T-cell (primary cell): ENCODE data around the gene CNTNAP5. TPM values are rescaled to one million over a fixed set of nuclear protein-coding genes. Genes with fewer than 3 reads are reported as not detected.

Experiments used
- ATAC-seq, 4 experiments: fragments of 200-7000 bp in 3 of 4; fragments of 150-1000 bp in 1 of 4; cut with Tn5 transposase; replicated peaks in 1 of 4; 1 replicate in 3 of 4; 2 replicates in 1 of 4; pipeline ENCODE4 v1.10.0; 2021; ENCODE audit warnings: moderate library complexity in 3 of 4, mild to moderate bottlenecking in 2 of 4, moderate number of reproducible peaks in 1 of 4
- CTCF ChIA-PET, 2 donors: fragments of 300-600 bp; sonication (Branson Sonifier 250); formaldehyde crosslinking; loops; one replicate each; lab custom pipeline; 2022; ENCODE audit warnings: antibody characterized with exemption in 2 of 2; lab: Charles Lee
- POLR2A ChIA-PET, 2 donors: fragments of 300-600 bp; sonication (Branson Sonifier 250); formaldehyde crosslinking; loops; one replicate each; lab custom pipeline; 2022; ENCODE audit warnings: antibody characterized with exemption in 2 of 2; lab: Charles Lee
- DNase-seq, 35 experiments: peaks; one replicate each; pipeline versions ENCODE4 v3.0.0 to v3.0.0-alpha.2; 2013 to 2023
- H3K27ac ChIP-seq: one replicate; pipeline ENCODE4 v1.5.1; 2013; ENCODE audit warnings: low read length
- H3K27me3 ChIP-seq, 2 experiments: replicated peaks in 1 of 2; 1 replicate in 1 of 2; 2 replicates in 1 of 2; pipeline versions ENCODE4 v1.6.1 to v1.7.0; 2013; ENCODE audit warnings: low read length in 1 of 2, mixed read lengths in 1 of 2; ENCODE audit not compliant: control insufficient read depth in 2 of 2, insufficient read depth in 2 of 2; ENCODE audit errors: extremely low read depth in 1 of 2
- H3K36me3 ChIP-seq, 2 donors: 1 replicate in 1 of 2; 2 replicates in 1 of 2; pipeline versions ENCODE4 v1.6.1 to v1.7.0; 2013; ENCODE audit warnings: low read length in 1 of 2; ENCODE audit not compliant: control insufficient read depth in 2 of 2, insufficient read depth in 1 of 2; ENCODE audit errors: extremely low read depth in 1 of 2
- H3K4me1 ChIP-seq, 2 experiments: 1 replicate in 1 of 2; 2 replicates in 1 of 2; pipeline versions ENCODE4 v1.6.1 to v1.7.0; 2013; ENCODE audit warnings: low read length in 2 of 2, mixed read lengths in 1 of 2; ENCODE audit not compliant: insufficient read depth in 2 of 2, control insufficient read depth in 1 of 2; ENCODE audit errors: extremely low read depth in 1 of 2
- H3K4me3 ChIP-seq, 2 donors: 1 replicate in 1 of 2; 2 replicates in 1 of 2; pipeline versions ENCODE4 v1.5.1 to v1.7.0; 2013; ENCODE audit warnings: mild to moderate bottlenecking in 2 of 2, low read length in 1 of 2, moderate library complexity in 1 of 2; ENCODE audit not compliant: control insufficient read depth in 1 of 2; ENCODE audit errors: extremely low read depth in 1 of 2
- H3K9me3 ChIP-seq: 2 replicates; pipeline ENCODE4 v1.7.0; 2013
- H3K27ac Mint-ChIP-seq, 2 donors: one replicate each; pipeline ENCODE4 v1.8.0; 2020 to 2021; ENCODE audit warnings: mild to moderate bottlenecking in 2 of 2, mixed read lengths in 2 of 2
- H3K27me3 Mint-ChIP-seq, 2 donors: one replicate each; pipeline ENCODE4 v1.8.0; 2021 to 2022; ENCODE audit warnings: mixed read lengths in 2 of 2
- H3K36me3 Mint-ChIP-seq: one replicate; pipeline ENCODE4 v1.8.0; 2021; ENCODE audit warnings: mixed read lengths
- H3K4me1 Mint-ChIP-seq, 3 donors: one replicate each; pipeline ENCODE4 v1.8.0; 2020 to 2022; ENCODE audit warnings: mixed read lengths in 3 of 3, mild to moderate bottlenecking in 1 of 3
- H3K4me3 Mint-ChIP-seq, 3 donors: one replicate each; pipeline ENCODE4 v1.8.0; 2020 to 2022; ENCODE audit warnings: mild to moderate bottlenecking in 3 of 3, mixed read lengths in 3 of 3, moderate library complexity in 3 of 3
- H3K9me3 Mint-ChIP-seq, 3 donors: one replicate each; pipeline ENCODE4 v1.8.0; 2020 to 2022; ENCODE audit warnings: mixed read lengths in 3 of 3
- WGBS: methylation state at CpG from one replicate; pipeline ENCODE4 v1.1.5; 2013; ENCODE audit warnings: missing lambda C conversion rate; ENCODE audit not compliant: insufficient coverage; 5-methylcytosine and 5-hydroxymethylcytosine counted together
- total RNA-seq, 35 experiments: library from RNA in 6 of 35; stranded (reverse) in 6 of 35; fragments of 120-200 nt in 1 of 35; gene quantifications; one replicate each; pipeline versions ENCODE4 v1.2.1 to v1.2.4 and lab custom pipeline; 2013 to 2026

Gene CNTNAP5
- total RNA-seq, 5 donors from 2014 or later (not counting 1 experiment from before 2014, with no cell fraction given) = not detected

DNA sequence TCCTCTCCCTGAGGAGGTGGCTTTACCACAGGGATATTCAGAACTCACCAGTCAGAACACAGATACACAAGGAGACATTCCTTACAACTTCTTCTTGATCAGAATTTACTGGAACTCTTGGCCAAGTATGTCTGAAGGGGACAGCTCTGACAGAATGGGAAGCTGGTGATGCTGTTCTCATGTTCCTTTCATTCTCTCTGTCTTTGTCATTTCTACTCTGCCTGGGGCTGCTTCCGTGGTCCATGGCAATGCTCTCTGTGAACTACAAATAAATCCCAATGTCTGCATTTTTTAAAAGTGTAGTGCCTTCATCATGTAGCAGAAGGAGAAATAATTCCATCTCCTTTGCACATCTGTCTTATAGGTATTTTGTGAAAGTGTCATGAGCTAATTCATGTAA lies 730.3 kb downstream of the CNTNAP5 start:
- H3K36me3 Mint-ChIP-seq = no peaks in the 10 kb centered on the region
- no CpG with 5 or more reads among the region's 1 CpG for WGBS
- CTCF ChIA-PET = interaction anchor here in 1 of 2 donors (0.7 kb wide), 1 partner anchor 1662 kb away, joined by 3 read pairs; no protein-coding TSS in a partner anchor
- Histone ChIP-seq H3K4me3 (no peak overlapping the region), H3K4me1 (no peaks in the 10 kb centered on the region), H3K36me3 (no peaks in the 10 kb centered on the region), H3K27ac (no peak overlapping the region), H3K9me3 (no peaks in the 10 kb centered on the region), H3K27me3 (no peaks in the 10 kb centered on the region)
- DNase-seq = no peak
- H3K27ac Mint-ChIP-seq = no peak overlapping the region
- POLR2A ChIA-PET = no interaction called here
- no peak for ATAC-seq
- H3K4me1 Mint-ChIP-seq = no peaks in the 10 kb centered on the region
- H3K4me3 Mint-ChIP-seq = no peak overlapping the region
- H3K27me3 Mint-ChIP-seq = no peaks in the 10 kb centered on the region
- H3K9me3 Mint-ChIP-seq = peaks cover 4 to 15% (median 7%) of the 10 kb centered on the region in 3 donors

DNA sequence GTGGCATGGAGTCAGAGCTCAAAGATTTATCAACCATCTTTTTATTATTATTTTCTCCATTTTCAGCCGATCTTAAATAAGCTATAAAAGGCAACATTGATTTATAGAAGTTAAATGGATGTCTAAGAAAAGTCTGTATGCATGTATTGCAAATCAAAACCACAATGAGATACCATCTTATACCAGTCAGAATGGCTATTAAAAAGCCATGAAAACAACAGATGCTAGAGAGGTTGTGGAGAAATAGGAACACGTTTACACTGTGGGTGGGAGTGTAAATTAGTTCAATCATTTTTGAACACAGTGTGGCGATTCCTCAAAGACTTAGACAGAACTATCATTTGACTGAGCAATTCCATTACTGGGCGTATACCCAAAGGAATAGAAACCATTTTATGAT lies 731.0 kb downstream of the CNTNAP5 start:
- no peak overlapping the region for H3K4me3 ChIP-seq
- Mint-ChIP-seq H3K27me3 (no peaks in the 10 kb centered on the region), H3K36me3 (no peaks in the 10 kb centered on the region), H3K9me3 (peaks cover 1 to 12% (median 7%) of the 10 kb centered on the region in 3 donors), H3K4me1 (no peaks in the 10 kb centered on the region), H3K4me3 (no peak overlapping the region), H3K27ac (no peak overlapping the region)
- ATAC-seq (no peak), DNase-seq (no peak)
- H3K36me3 ChIP-seq = no peaks in the 10 kb centered on the region
- H3K4me1 ChIP-seq = no peaks in the 10 kb centered on the region
- no peaks in the 10 kb centered on the region for H3K27me3 ChIP-seq
- WGBS = no CpG with 5 or more reads among the region's 4 CpGs
- ChIA-PET CTCF (no interaction called here), POLR2A (no interaction called here)
- H3K27ac ChIP-seq = no peak overlapping the region
- no peaks in the 10 kb centered on the region for H3K9me3 ChIP-seq

DNA sequence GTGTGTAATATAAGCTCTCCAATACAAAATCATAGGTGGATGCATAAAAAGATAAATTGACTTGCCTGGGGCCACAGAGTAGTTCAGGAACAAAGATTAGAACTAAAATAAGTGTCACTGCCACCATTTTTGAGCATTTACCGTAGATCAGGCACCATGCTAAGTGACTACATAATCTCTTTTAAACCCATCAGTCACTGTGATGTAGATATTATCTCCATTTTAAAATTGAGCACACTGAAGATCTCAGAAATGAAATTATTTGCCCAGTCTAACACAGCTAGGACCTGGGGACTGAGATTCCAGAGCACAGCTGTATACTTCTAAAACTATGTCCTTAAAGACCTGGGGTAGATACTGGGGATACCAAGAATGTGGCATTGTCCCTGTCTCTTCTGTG lies 737.3 kb downstream of the CNTNAP5 start:
- Histone ChIP-seq H3K36me3 (no peaks in the 10 kb centered on the region), H3K27ac (no peak overlapping the region), H3K27me3 (no peaks in the 10 kb centered on the region), H3K9me3 (no peaks in the 10 kb centered on the region), H3K4me3 (no peak overlapping the region), H3K4me1 (no peaks in the 10 kb centered on the region)
- CTCF ChIA-PET = no interaction called here
- H3K36me3 Mint-ChIP-seq = no peaks in the 10 kb centered on the region
- H3K9me3 Mint-ChIP-seq = peaks cover 7 to 13% (median 10%) of the 10 kb centered on the region in 3 donors
- H3K4me1 Mint-ChIP-seq = no peaks in the 10 kb centered on the region
- H3K4me3 Mint-ChIP-seq = no peak overlapping the region
- no peak for DNase-seq
- POLR2A ChIA-PET = no interaction called here
- ATAC-seq = no peak
- no peak overlapping the region for H3K27ac Mint-ChIP-seq
- WGBS = no CpG with 5 or more reads among the region's 1 CpG
- no peaks in the 10 kb centered on the region for H3K27me3 Mint-ChIP-seq

DNA sequence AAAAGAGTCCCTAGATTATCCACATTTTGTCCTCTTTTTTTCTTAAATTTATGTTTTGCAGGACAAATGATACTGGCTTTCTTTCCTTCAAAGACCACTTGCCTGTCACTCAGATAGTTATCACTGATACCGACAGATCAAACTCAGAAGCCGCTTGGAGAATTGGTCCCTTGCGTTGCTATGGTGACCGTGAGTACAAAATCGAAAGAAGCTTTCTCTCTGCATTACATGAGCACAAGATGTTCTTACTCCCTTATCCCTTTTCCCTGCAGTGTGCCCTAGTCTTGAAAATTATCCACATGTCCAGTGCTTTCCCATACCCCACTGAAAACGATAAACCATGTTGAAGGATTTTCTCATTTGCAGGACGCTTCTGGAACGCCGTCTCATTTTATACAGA lies 738.5 kb downstream of the CNTNAP5 start:
- H3K9me3 Mint-ChIP-seq = peaks cover 3 to 13% (median 4%) of the 10 kb centered on the region in 3 donors
- H3K27ac Mint-ChIP-seq = no peak overlapping the region
- no peaks in the 10 kb centered on the region for H3K27me3 Mint-ChIP-seq
- no peaks in the 10 kb centered on the region for H3K4me1 ChIP-seq
- H3K36me3 Mint-ChIP-seq = no peaks in the 10 kb centered on the region
- no peaks in the 10 kb centered on the region for H3K27me3 ChIP-seq
- CTCF ChIA-PET = no interaction called here
- H3K9me3 ChIP-seq = no peaks in the 10 kb centered on the region
- POLR2A ChIA-PET = no interaction called here
- no peak overlapping the region for H3K4me3 ChIP-seq
- H3K27ac ChIP-seq = no peak overlapping the region
- H3K4me3 Mint-ChIP-seq = no peak overlapping the region
- no peaks in the 10 kb centered on the region for H3K36me3 ChIP-seq
- WGBS = 90% methylated on average over 9 of the region's 9 CpGs
- ATAC-seq (no peak), DNase-seq (no peak)
- no peaks in the 10 kb centered on the region for H3K4me1 Mint-ChIP-seq

- ChIA-PET POLR2A (no interaction called here), CTCF (no interaction called here)
- H3K27ac Mint-ChIP-seq = no peak overlapping the region
- no peak overlapping the region for H3K4me3 Mint-ChIP-seq
- WGBS = no CpG with 5 or more reads among the region's 5 CpGs
- no peaks in the 10 kb centered on the region for H3K27me3 Mint-ChIP-seq
- no peaks in the 10 kb centered on the region for H3K36me3 Mint-ChIP-seq
- H3K4me1 ChIP-seq = no peaks in the 10 kb centered on the region
- no peaks in the 10 kb centered on the region for H3K9me3 ChIP-seq
- DNase-seq (no peak), ATAC-seq (no peak)
- H3K9me3 Mint-ChIP-seq = peaks cover 9 to 14% (median 11%) of the 10 kb centered on the region in 3 donors
- no peak overlapping the region for H3K4me3 ChIP-seq
- no peaks in the 10 kb centered on the region for H3K36me3 ChIP-seq
- H3K27ac ChIP-seq = no peak overlapping the region
- no peaks in the 10 kb centered on the region for H3K4me1 Mint-ChIP-seq
- no peaks in the 10 kb centered on the region for H3K27me3 ChIP-seq
Observed at GRCh38 chr2:124774781-124775180, 749.7 kb downstream of the CNTNAP5 start.

DNA sequence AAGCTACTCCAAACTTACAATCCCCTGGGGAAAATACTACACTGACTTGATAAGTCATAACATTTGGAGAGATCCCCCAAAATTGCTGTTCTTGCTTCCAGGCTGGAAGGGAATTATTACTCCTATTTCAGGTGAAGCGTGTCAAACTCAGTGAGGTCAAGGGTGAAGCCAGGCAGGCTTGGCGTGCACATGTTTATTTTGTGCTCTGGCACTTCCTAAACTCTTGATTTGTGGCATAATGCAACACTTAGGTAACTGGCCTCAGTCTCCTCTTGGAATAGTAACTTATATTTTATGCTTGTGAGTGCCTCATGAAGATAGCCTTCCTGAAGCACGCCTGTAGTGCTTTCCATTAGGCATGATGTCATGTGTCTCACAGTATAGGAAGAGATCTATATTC lies 751.2 kb downstream of the CNTNAP5 start:
- ATAC-seq = no peak
- H3K4me3 Mint-ChIP-seq = no peak overlapping the region

GRCh38 chr2:124778076-124778475 lies 753.0 kb downstream of the CNTNAP5 start:
- H3K4me1 Mint-ChIP-seq = no peaks in the 10 kb centered on the region
- CTCF ChIA-PET = no interaction called here
- Histone ChIP-seq H3K36me3 (no peaks in the 10 kb centered on the region), H3K27ac (no peak overlapping the region), H3K27me3 (no peaks in the 10 kb centered on the region), H3K9me3 (no peaks in the 10 kb centered on the region), H3K4me3 (no peak overlapping the region), H3K4me1 (no peaks in the 10 kb centered on the region)
- POLR2A ChIA-PET = no interaction called here
- DNase-seq (no peak), ATAC-seq (no peak)
- peaks cover 5 to 9% (median 6%) of the 10 kb centered on the region in 3 donors for H3K9me3 Mint-ChIP-seq
- H3K27ac Mint-ChIP-seq = no peak overlapping the region
- no peaks in the 10 kb centered on the region for H3K27me3 Mint-ChIP-seq
- no peaks in the 10 kb centered on the region for H3K36me3 Mint-ChIP-seq
- H3K4me3 Mint-ChIP-seq = no peak overlapping the region
- WGBS = 60% methylated on average over 1 of the region's 2 CpGs

More for the DNA sequence above, 751.2 kb downstream of the CNTNAP5 start:
- no peaks in the 10 kb centered on the region for H3K36me3 Mint-ChIP-seq
- CTCF ChIA-PET = no interaction called here
- WGBS = 60% methylated on average over 1 of the region's 3 CpGs
- no peaks in the 10 kb centered on the region for H3K27me3 ChIP-seq
- H3K9me3 Mint-ChIP-seq = peaks cover 6 to 11% (median 11%) of the 10 kb centered on the region in 3 donors
- H3K4me1 ChIP-seq = no peaks in the 10 kb centered on the region
- no peak overlapping the region for H3K27ac ChIP-seq
- no peak overlapping the region for H3K4me3 ChIP-seq
- H3K4me1 Mint-ChIP-seq = no peaks in the 10 kb centered on the region
- no peak for DNase-seq
- POLR2A ChIA-PET = no interaction called here
- no peaks in the 10 kb centered on the region for H3K36me3 ChIP-seq
- H3K27ac Mint-ChIP-seq = no peak overlapping the region
- H3K27me3 Mint-ChIP-seq = no peaks in the 10 kb centered on the region
- H3K9me3 ChIP-seq = no peaks in the 10 kb centered on the region
